ENCODE data around the gene PNPLA3.
"Not testable (repeated sequence)": the region's sequence is repeated elsewhere in the genome, so short reads cannot be mapped to it uniquely, and the experiment has no call there.

The PNPLA3 gene

GRCh38 chr22:43889860-43890253 lies 33.7 kb upstream of the PNPLA3 start:
- DNase-seq, result no peak

- no peak for DNase-seq
Observed at GRCh38 chr22:43890901-43891331, 32.7 kb upstream of the PNPLA3 start.

- DNase-seq, result no peak
Observed at GRCh38 chr22:43891360-43892182, 32.0 kb upstream of the PNPLA3 start, which contains the start of gene PNPLA5. PNPLA5 (minus strand) TSS chr22:43892013; CDS start chr22:43891880, 133 bp downstream.

- no peak for DNase-seq
Observed at GRCh38 chr22:43892183-43892894, 31.3 kb upstream of the PNPLA3 start.

- no peak for DNase-seq
Observed at GRCh38 chr22:43893266-43893665, 30.3 kb upstream of the PNPLA3 start.

GRCh38 chr22:43894122-43894521 lies 29.5 kb upstream of the PNPLA3 start:
- no peak for DNase-seq

- no peak for DNase-seq
Observed at GRCh38 chr22:43895986-43896645, 27.5 kb upstream of the PNPLA3 start.

GRCh38 chr22:43897751-43898261 lies 25.8 kb upstream of the PNPLA3 start:
- no peak for DNase-seq

- DNase-seq, result no peak
Observed at GRCh38 chr22:43900206-43900605, 23.4 kb upstream of the PNPLA3 start.

GRCh38 chr22:43901976-43902643 lies 21.5 kb upstream of the PNPLA3 start:
- DNase-seq, result no peak

- DNase-seq, result not testable (repeated sequence)
Observed at GRCh38 chr22:43903033-43903432, 20.6 kb upstream of the PNPLA3 start.

GRCh38 chr22:43904412-43904811 lies 19.2 kb upstream of the PNPLA3 start:
- DNase-seq, result not testable (repeated sequence)

- DNase-seq, result no peak
Observed at GRCh38 chr22:43905681-43906080, 17.9 kb upstream of the PNPLA3 start.

GRCh38 chr22:43909708-43910107 lies 13.9 kb upstream of the PNPLA3 start:
- DNase-seq, result no peak

- no peak for DNase-seq
Observed at GRCh38 chr22:43910178-43910695, 13.4 kb upstream of the PNPLA3 start.

GRCh38 chr22:43911351-43911750 lies 12.3 kb upstream of the PNPLA3 start:
- no peak for DNase-seq

GRCh38 chr22:43917521-43917920 lies 6.1 kb upstream of the PNPLA3 start:
- DNase-seq, result no peak

- no peak for DNase-seq
Observed at GRCh38 chr22:43919106-43919973, 4.3 kb upstream of the PNPLA3 start.

- no peak for DNase-seq
Observed at GRCh38 chr22:43921370-43921769, 2.2 kb upstream of the PNPLA3 start.

GRCh38 chr22:43922123-43922522 lies 1.5 kb upstream of the PNPLA3 start:
- no peak for DNase-seq

- no peak for DNase-seq
Observed at GRCh38 chr22:43923191-43923590, 414 bp upstream of the PNPLA3 start.

- no peak for DNase-seq
Observed at GRCh38 chr22:43924877-43925276, 1.3 kb downstream of the PNPLA3 start.

Measured in NCI-H510A treated with DMSO at 0.1 percent for 48 hours (cell line).